ENCODE results near the gene DIP2B.

Gene DIP2B

GRCh38 chr12:50581226-50582184 lies 76.7 kb downstream of the DIP2B start:
- no peak for DNase-seq (ENCODE audit: low spot score in 2 of 2)

GRCh38 chr12:50584135-50584534 lies 79.3 kb downstream of the DIP2B start:
- H3K27me3 ChIP-seq (ENCODE audit: low read depth) = no peaks in the 10 kb centered on the region
- peaks cover 28% of the 10 kb centered on the region for H3K4me1 ChIP-seq
- no peak for DNase-seq (ENCODE audit: low spot score in 2 of 2)
- no peaks in the 10 kb centered on the region for H3K36me3 ChIP-seq (replicated peaks)
- no peak overlapping the region for H3K4me3 ChIP-seq
- in situ Hi-C loops (cut with MboI; ENCODE audit: low sequenced_read_pairs) = no loop called here
- no peaks in the 10 kb centered on the region for H3K9me3 ChIP-seq

More at GRCh38 chr12:50581226-50582184, 76.7 kb downstream of the DIP2B start:
- in situ Hi-C loops (cut with MboI; ENCODE audit: low sequenced_read_pairs) = no loop called here
- Histone ChIP-seq H3K36me3 (replicated peaks) (no peaks in the 10 kb centered on the region), H3K27me3 (ENCODE audit: low read depth) (no peaks in the 10 kb centered on the region), H3K4me3 (no peak overlapping the region), H3K4me1 (peaks cover 28% of the 10 kb centered on the region), H3K9me3 (no peaks in the 10 kb centered on the region)

- Histone ChIP-seq H3K27me3 (ENCODE audit: low read depth) (no peaks in the 10 kb centered on the region), H3K36me3 (replicated peaks) (no peaks in the 10 kb centered on the region), H3K4me1 (peaks cover 16% of the 10 kb centered on the region), H3K4me3 (no peak overlapping the region), H3K9me3 (no peaks in the 10 kb centered on the region)
- no peak for DNase-seq (ENCODE audit: low spot score in 2 of 2)
- in situ Hi-C loops (cut with MboI; ENCODE audit: low sequenced_read_pairs) = no loop called here
These were observed 85.1 kb downstream of the DIP2B start for GRCh38 chr12:50589650-50590435.

- peaks cover 6% of the 10 kb centered on the region for H3K4me1 ChIP-seq
- in situ Hi-C loops (cut with MboI; ENCODE audit: low sequenced_read_pairs) = no loop called here
- DNase-seq (ENCODE audit: low spot score in 2 of 2) = no peak
- no peaks in the 10 kb centered on the region for H3K36me3 ChIP-seq (replicated peaks)
- H3K4me3 ChIP-seq = no peak overlapping the region
- H3K9me3 ChIP-seq = no peaks in the 10 kb centered on the region
- H3K27me3 ChIP-seq (ENCODE audit: low read depth) = no peaks in the 10 kb centered on the region
These were observed 86.1 kb downstream of the DIP2B start for GRCh38 chr12:50590869-50591268.

GRCh38 chr12:50595667-50596066 lies 90.9 kb downstream of the DIP2B start:
- Histone ChIP-seq H3K36me3 (replicated peaks) (no peaks in the 10 kb centered on the region), H3K9me3 (no peaks in the 10 kb centered on the region), H3K4me3 (no peak overlapping the region), H3K4me1 (no peaks in the 10 kb centered on the region), H3K27me3 (ENCODE audit: low read depth) (no peaks in the 10 kb centered on the region)
- no peak for DNase-seq (ENCODE audit: low spot score in 2 of 2)
- in situ Hi-C loops (cut with MboI; ENCODE audit: low sequenced_read_pairs) = no loop called here

- Histone ChIP-seq H3K4me1 (no peaks in the 10 kb centered on the region), H3K36me3 (replicated peaks) (no peaks in the 10 kb centered on the region), H3K27me3 (ENCODE audit: low read depth) (no peaks in the 10 kb centered on the region), H3K9me3 (no peaks in the 10 kb centered on the region), H3K4me3 (no peak overlapping the region)
- in situ Hi-C loops (cut with MboI; ENCODE audit: low sequenced_read_pairs) = no loop called here
- no peak for DNase-seq (ENCODE audit: low spot score in 2 of 2)
These were observed 92.7 kb downstream of the DIP2B start for GRCh38 chr12:50597200-50598195.

GRCh38 chr12:50598321-50598862 lies 93.6 kb downstream of the DIP2B start:
- Histone ChIP-seq H3K27me3 (ENCODE audit: low read depth) (no peaks in the 10 kb centered on the region), H3K9me3 (no peaks in the 10 kb centered on the region), H3K36me3 (replicated peaks) (no peaks in the 10 kb centered on the region), H3K4me1 (no peaks in the 10 kb centered on the region), H3K4me3 (no peak overlapping the region)
- no peak for DNase-seq (ENCODE audit: low spot score in 2 of 2)
- in situ Hi-C loops (cut with MboI; ENCODE audit: low sequenced_read_pairs) = no loop called here

- no peaks in the 10 kb centered on the region for H3K27me3 ChIP-seq (ENCODE audit: low read depth)
- H3K9me3 ChIP-seq = no peaks in the 10 kb centered on the region
- H3K4me3 ChIP-seq = no peak overlapping the region
- no peak for DNase-seq (ENCODE audit: low spot score in 2 of 2)
- in situ Hi-C loops (cut with MboI; ENCODE audit: low sequenced_read_pairs) = no loop called here
- no peaks in the 10 kb centered on the region for H3K36me3 ChIP-seq (replicated peaks)
- H3K4me1 ChIP-seq = peaks cover 4% of the 10 kb centered on the region; the same call in 1 of the 2 replicates
These were observed 94.7 kb downstream of the DIP2B start for GRCh38 chr12:50599366-50600095.

GRCh38 chr12:50600364-50600763 lies 95.6 kb downstream of the DIP2B start:
- Histone ChIP-seq H3K27me3 (ENCODE audit: low read depth) (no peaks in the 10 kb centered on the region), H3K9me3 (no peaks in the 10 kb centered on the region), H3K36me3 (replicated peaks) (no peaks in the 10 kb centered on the region), H3K4me3 (no peak overlapping the region), H3K4me1 (peaks cover 4% of the 10 kb centered on the region; the same call in 1 of the 2 replicates)
- in situ Hi-C loops (cut with MboI; ENCODE audit: low sequenced_read_pairs) = no loop called here
- no peak for DNase-seq (ENCODE audit: low spot score in 2 of 2)

- in situ Hi-C loops (cut with MboI; ENCODE audit: low sequenced_read_pairs) = no loop called here
- peaks cover 4% of the 10 kb centered on the region; the same call in 1 of the 2 replicates for H3K4me1 ChIP-seq
These were observed 99.2 kb downstream of the DIP2B start for GRCh38 chr12:50603817-50604639.

GRCh38 chr12:50604640-50604920 lies 99.8 kb downstream of the DIP2B start:
- Histone ChIP-seq H3K36me3 (replicated peaks) (no peaks in the 10 kb centered on the region), H3K9me3 (no peaks in the 10 kb centered on the region), H3K27me3 (ENCODE audit: low read depth) (no peaks in the 10 kb centered on the region), H3K4me1 (peaks cover 4% of the 10 kb centered on the region; the same call in 1 of the 2 replicates), H3K4me3 (no peak overlapping the region)
- DNase-seq (ENCODE audit: low spot score in 2 of 2) = no peak
- in situ Hi-C loops (cut with MboI; ENCODE audit: low sequenced_read_pairs) = no loop called here

More at GRCh38 chr12:50603817-50604639, 99.2 kb downstream of the DIP2B start:
- H3K4me3 ChIP-seq = no peak overlapping the region
- DNase-seq (ENCODE audit: low spot score in 2 of 2) = no peak
- H3K27me3 ChIP-seq (ENCODE audit: low read depth) = no peaks in the 10 kb centered on the region
- H3K9me3 ChIP-seq = no peaks in the 10 kb centered on the region
- no peaks in the 10 kb centered on the region for H3K36me3 ChIP-seq (replicated peaks)

All from HAP-1 (cell line).